IMR-90 (cell line): ENCODE measurements around the gene GABBR2. TPM values are rescaled to one million over a fixed set of nuclear protein-coding genes. Genes with fewer than 3 reads are reported as not detected.

ENCODE experiments used
- ATAC-seq: fragments of 200-7000 bp; cut with Tn5 transposase; 2 replicates; pipeline ENCODE4 v1.9.1; 2020; ENCODE audit warnings: low read depth, mild to moderate bottlenecking, moderate library complexity
- BruUV-seq: library from RNA; stranded (reverse); fragments of 400-500 nt; replicated peaks from 2 replicates; lab custom pipeline; 2021; lab: Mats Ljungman, UMichigan
- CTCF ChIA-PET: fragments of 300-600 bp; formaldehyde crosslinking; extraction: SDS; loops from one replicate; lab custom pipeline; 2021; ENCODE audit warnings: antibody characterized with exemption; lab: Yijun Ruan, JAX
- POLR2A ChIA-PET: fragments of 300-600 bp; sonication (Branson Sonifier 250); formaldehyde crosslinking; loops from one replicate; lab custom pipeline; 2022; ENCODE audit warnings: antibody characterized with exemption; ENCODE audit not compliant: unreplicated experiment; lab: Charles Lee
- DNase-seq: peaks from one replicate; pipeline ENCODE4 v3.0.0; 2013
- H2AFZ ChIP-seq: replicated peaks from 2 replicates; pipeline ENCODE3; 2013; ENCODE audit warnings: low read length, mild to moderate bottlenecking; ENCODE audit not compliant: poor library complexity
- H2AK5ac ChIP-seq: 2 replicates; pipeline ENCODE4 v1.6.1; 2013; ENCODE audit warnings: low read depth, low read length, inconsistent platforms
- H2AK9ac ChIP-seq: replicated peaks from 2 replicates; pipeline ENCODE3; 2013; ENCODE audit warnings: mild to moderate bottlenecking, low read depth, low read length, moderate library complexity; ENCODE audit not compliant: poor library complexity
- H2BK120ac ChIP-seq: 2 replicates; pipeline ENCODE4 v1.6.1; 2013; ENCODE audit warnings: low read depth, low read length, inconsistent platforms
- H2BK15ac ChIP-seq: 3 replicates; pipeline ENCODE4 v1.6.1; 2013; ENCODE audit warnings: low read depth, low read length, inconsistent platforms
- H2BK20ac ChIP-seq: 2 replicates; pipeline ENCODE4 v1.6.1; 2013; ENCODE audit warnings: low read depth, mild to moderate bottlenecking, inconsistent platforms, low read length, moderate library complexity
- H2BK5ac ChIP-seq: 2 replicates; pipeline ENCODE4 v1.6.1; 2013; ENCODE audit warnings: mild to moderate bottlenecking, low read depth, low read length, inconsistent platforms; ENCODE audit not compliant: poor library complexity, severe bottlenecking
- H3K14ac ChIP-seq: replicated peaks from 2 replicates; pipeline ENCODE4 v1.6.1; 2013; ENCODE audit warnings: low read depth, low read length, inconsistent platforms
- H3K18ac ChIP-seq: 2 replicates; pipeline ENCODE4 v1.6.1; 2013; ENCODE audit warnings: low read depth, low read length, control low read depth
- H3K23ac ChIP-seq: 2 replicates; pipeline ENCODE4 v1.6.1; 2013; ENCODE audit warnings: low read depth, low read length, inconsistent platforms
- H3K27ac ChIP-seq: 2 replicates; pipeline ENCODE4 v1.5.1; 2013; ENCODE audit warnings: mild to moderate bottlenecking, control low read depth, low read length; ENCODE audit not compliant: insufficient read depth
- H3K27me3 ChIP-seq: 2 replicates; pipeline ENCODE4 v1.6.1; 2013; ENCODE audit warnings: low read length; ENCODE audit not compliant: control insufficient read depth, insufficient read depth
- H3K36me3 ChIP-seq: 2 replicates; pipeline ENCODE4 v1.6.1; 2013; ENCODE audit warnings: low read length, mixed read lengths; ENCODE audit not compliant: control insufficient read depth, insufficient read depth
- H3K4ac ChIP-seq: 2 replicates; pipeline ENCODE4 v1.6.1; 2013; ENCODE audit warnings: low read depth, low read length, inconsistent platforms
- H3K4me1 ChIP-seq: 2 replicates; pipeline ENCODE4 v1.6.1; 2013; ENCODE audit warnings: low read length, mixed read lengths; ENCODE audit not compliant: control insufficient read depth, insufficient read depth
- H3K4me2 ChIP-seq: 2 replicates; pipeline ENCODE4 v1.6.1; 2013; ENCODE audit warnings: low read depth, mild to moderate bottlenecking, control low read depth, low read length, moderate library complexity
- H3K4me3 ChIP-seq: 2 replicates; pipeline ENCODE4 v1.5.1; 2013; ENCODE audit warnings: low read depth, mild to moderate bottlenecking, control low read depth, low read length, moderate library complexity; ENCODE audit not compliant: insufficient read depth
- H3K56ac ChIP-seq: 2 replicates; pipeline ENCODE4 v1.6.1; 2013; ENCODE audit warnings: low read length, inconsistent platforms; ENCODE audit not compliant: insufficient read depth; ENCODE audit errors: extremely low read depth
- H3K79me1 ChIP-seq, 2 experiments: 2 replicates each; pipeline ENCODE4 v1.6.1; 2013; ENCODE audit warnings: low read length in 2 of 2, inconsistent platforms in 1 of 2, low read depth in 1 of 2
- H3K9ac ChIP-seq: 2 replicates; pipeline ENCODE4 v1.6.1; 2013; ENCODE audit warnings: low read depth, low read length, control low read depth
- H3K9me1 ChIP-seq: 2 replicates; pipeline ENCODE4 v1.6.1; 2013; ENCODE audit warnings: low read length, inconsistent platforms; ENCODE audit not compliant: insufficient read depth
- H3K9me3 ChIP-seq: 2 replicates; pipeline ENCODE4 v1.6.1; 2013; ENCODE audit warnings: low read length; ENCODE audit not compliant: control insufficient read depth, insufficient read depth
- H4K20me1 ChIP-seq: 2 replicates; pipeline ENCODE4 v1.6.1; 2013; ENCODE audit warnings: low read length, inconsistent platforms; ENCODE audit not compliant: insufficient read depth
- H4K5ac ChIP-seq: 2 replicates; pipeline ENCODE4 v1.6.1; 2013; ENCODE audit warnings: mild to moderate bottlenecking, low read depth, low read length, control low read depth
- H4K8ac ChIP-seq, 2 experiments: 2 replicates each; pipeline ENCODE4 v1.6.1; 2013; ENCODE audit warnings: low read depth in 2 of 2, low read length in 2 of 2, control low read depth in 1 of 2, inconsistent platforms in 1 of 2
- H4K91ac ChIP-seq: 2 replicates; pipeline ENCODE4 v1.6.1; 2013; ENCODE audit warnings: low read depth, low read length, inconsistent platforms; ENCODE audit not compliant: insufficient read depth
- BHLHE40 ChIP-seq: fragments of 150-350 bp; IDR thresholded peaks from 2 replicates; pipeline ENCODE4 v1.6.1; 2016; ENCODE audit warnings: mild to moderate bottlenecking, low read depth, low read length
- CEBPB ChIP-seq: IDR thresholded peaks from 2 replicates; pipeline ENCODE4 v1.6.1; 2012; ENCODE audit warnings: low read depth, low read length, improper control_type of control experiment
- CHD1 ChIP-seq: IDR thresholded peaks from 2 replicates; pipeline ENCODE4 v1.6.1; 2012; ENCODE audit warnings: low read depth, low read length, improper control_type of control experiment
- ELK1 ChIP-seq: fragments of 150-350 bp; IDR thresholded peaks from 2 replicates; pipeline ENCODE4 v1.6.1; 2016; ENCODE audit warnings: low read depth, mild to moderate bottlenecking, low read length, moderate library complexity, borderline replicate concordance
- FOS ChIP-seq: fragments of 150-350 bp; IDR thresholded peaks from 2 replicates; pipeline ENCODE4 v1.6.1; 2016; ENCODE audit warnings: low read depth, low read length
- MAFK ChIP-seq: IDR thresholded peaks from 2 replicates; pipeline ENCODE4 v1.6.1; 2012; ENCODE audit warnings: low read depth, low read length, improper control_type of control experiment
- MAZ ChIP-seq: IDR thresholded peaks from 2 replicates; pipeline ENCODE4 v1.6.1; 2012; ENCODE audit warnings: low read depth, mild to moderate bottlenecking, low read length, improper control_type of control experiment, moderate library complexity, borderline replicate concordance
- MXI1 ChIP-seq: IDR thresholded peaks from 2 replicates; pipeline ENCODE4 v1.6.1; 2012; ENCODE audit warnings: low read depth, mild to moderate bottlenecking, low read length, moderate library complexity, borderline replicate concordance
- NFE2L2 ChIP-seq: fragments of 150-350 bp; IDR thresholded peaks from 2 replicates; pipeline ENCODE4 v1.6.1; 2016; ENCODE audit warnings: low read depth, mild to moderate bottlenecking, low read length
- POLR2A ChIP-seq: IDR thresholded peaks from 2 replicates; pipeline ENCODE4 v1.6.1; 2012; ENCODE audit warnings: mild to moderate bottlenecking, low read depth, low read length
- RAD21 ChIP-seq: IDR thresholded peaks from 2 replicates; pipeline ENCODE4 v1.6.1; 2012; ENCODE audit warnings: low read length, improper control_type of control experiment
- RCOR1 ChIP-seq: IDR thresholded peaks from 2 replicates; pipeline ENCODE4 v1.6.1; 2012; ENCODE audit warnings: mild to moderate bottlenecking, low read length, improper control_type of control experiment; ENCODE audit not compliant: insufficient replicate concordance
- RFX5 ChIP-seq: IDR thresholded peaks from 2 replicates; pipeline ENCODE4 v1.8.0; 2012; ENCODE audit warnings: low read depth, mild to moderate bottlenecking, low read length, moderate library complexity
- SMC3 ChIP-seq: fragments of 150-350 bp; IDR thresholded peaks from 2 replicates; pipeline ENCODE4 v1.6.1; 2016; ENCODE audit warnings: low read depth, mild to moderate bottlenecking, antibody characterized with exemption, low read length, moderate library complexity
- WGBS, 2 experiments: methylation state at CpG; one replicate each; pipeline versions ENCODE4 v1.1.5 to v1.1.7; 2013; ENCODE audit warnings: missing lambda C conversion rate in 2 of 2; ENCODE audit not compliant: insufficient read length in 1 of 2; ENCODE audit errors: extremely low coverage in 2 of 2; 5-methylcytosine and 5-hydroxymethylcytosine counted together
- dilution Hi-C: fragments of 300-500 bp; cut with HindIII; formaldehyde crosslinking; loops from one replicate; pipeline ENCODE4 v1.14.3; 2018; ENCODE audit warnings: low sequenced_read_pairs; ENCODE audit not compliant: unreplicated experiment
- in situ Hi-C: fragments of 300-500 bp; cut with MboI; formaldehyde crosslinking; loops from 3 replicates; pipeline ENCODE4 v1.14.3; 2019; ENCODE audit warnings: low sequenced_read_pairs, inconsistent platforms, mixed read lengths
- intact Hi-C: fragments of 100-400 bp; cut with micrococcal nuclease; formaldehyde crosslinking; loops from 2 replicates; pipeline ENCODE4 v1.10.0; 2022
- polyA plus RNA-seq, 3 experiments: library from polyadenylated mRNA; depleted of rRNA; stranded (reverse); fragments of >200 nt; gene quantifications; 2 replicates each; pipeline ENCODE4 v1.2.3, GENCODE V29; 2012; ENCODE audit warnings: low replicate concordance in 1 of 3
- total RNA-seq: library from RNA; depleted of rRNA; stranded (reverse); fragments of >200 nt; gene quantifications from 2 replicates; pipeline ENCODE4 v1.2.3, GENCODE V29; 2012
- TF ChIP-seq, protein P1 (sequence below): conservative IDR thresholded peaks from 2 replicates; pipeline ENCODE4 v1.5.1; 2012; ENCODE audit warnings: mild to moderate bottlenecking, low read depth, low read length, improper control_type of control experiment
- TF ChIP-seq, protein P2 (sequence below): fragments of 150-350 bp; IDR thresholded peaks from 2 replicates; pipeline ENCODE4 v1.6.1; 2017; ENCODE audit warnings: mild to moderate bottlenecking, antibody characterized with exemption, low read length, low read depth

The GABBR2 gene
- total and polyA plus RNA-seq, 2 of the 4 experiments (the other 2 are of a cell fraction): 14.2 to 20.3 TPM

DNA sequence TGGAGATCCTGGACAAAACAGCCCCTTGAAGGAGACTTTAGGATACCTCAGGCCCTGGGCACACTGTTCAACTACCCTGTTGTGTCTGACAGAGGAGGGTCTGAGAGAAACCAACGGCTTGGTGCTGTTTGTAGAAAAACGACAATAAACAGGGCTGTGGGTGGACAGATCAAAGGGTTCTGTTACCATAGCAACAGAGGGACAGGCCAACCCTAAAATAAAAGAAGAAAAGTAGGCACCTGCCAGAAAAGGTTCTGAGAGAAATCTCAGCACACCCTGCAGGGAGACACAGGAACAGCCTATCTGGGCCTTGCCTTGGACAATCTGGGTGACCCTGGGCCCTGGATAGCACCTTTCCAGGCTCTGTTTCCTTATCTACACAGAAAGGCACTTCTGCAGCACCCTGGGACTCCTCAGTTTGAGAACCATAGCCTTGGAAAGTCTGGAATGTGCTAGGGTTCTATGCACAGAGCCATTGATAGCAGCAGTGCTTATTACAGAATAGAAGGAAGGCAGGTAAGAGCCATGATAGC is 348.5 kb downstream of the GABBR2 start:
- H3K9me3 ChIP-seq: peaks cover 2% of the 10 kb centered on the region
- no peak overlapping the region for H2BK5ac ChIP-seq
- 0 out of 2 replicates have a peak overlapping the region, but pooled peaks have one; percentile 13 for H2BK120ac ChIP-seq
- ATAC-seq (no peak), DNase-seq (no peak)
- H3K4me2 ChIP-seq: no peak overlapping the region
- H3K36me3 ChIP-seq: peaks cover 3% of the 10 kb centered on the region; the same call in 1 of the 2 replicates
- ChIA-PET POLR2A (no interaction called here), CTCF (no interaction called here)
- H3K9me1 ChIP-seq: peaks cover 15% of the 10 kb centered on the region
- no TSS peak for BruUV-seq
- no peak overlapping the region for H2BK20ac ChIP-seq
- no peak overlapping the region for H3K9ac ChIP-seq
- no peak overlapping the region for H3K27ac ChIP-seq
- H3K27me3 ChIP-seq: no peaks in the 10 kb centered on the region
- no peak overlapping the region for H2AK9ac ChIP-seq
- H2AFZ ChIP-seq: no peak overlapping the region
- H4K20me1 ChIP-seq: no peaks in the 10 kb centered on the region
- peaks cover 0 to 5% of the 10 kb centered on the region in 2 experiments; a peak in 1 of 4 replicates for H3K79me1 ChIP-seq
- no peak overlapping the region for H3K56ac ChIP-seq
- WGBS, 2 experiments: no CpG with 5 or more reads among the region's 2 CpGs
- no peak overlapping the region for H4K8ac ChIP-seq
- H3K18ac ChIP-seq: no peak overlapping the region
- H2AK5ac ChIP-seq: no peak overlapping the region
- no peak overlapping the region for H4K91ac ChIP-seq
- peaks cover 11% of the 10 kb centered on the region for H3K4me1 ChIP-seq
- in situ Hi-C loops: no loop called here
- no peak overlapping the region for H3K14ac ChIP-seq
- no peak overlapping the region for H4K5ac ChIP-seq
- dilution Hi-C loops: no loop called here
- H3K23ac ChIP-seq: no peak overlapping the region
- no peak for TF ChIP-seq ELK1
- no peak for TF ChIP-seq FOS
- no peak for TF ChIP-seq CEBPB
- TF ChIP-seq NFE2L2: no peak
- no peak for TF ChIP-seq MAZ
- no peak for TF ChIP-seq MAFK
- TF ChIP-seq RAD21: no peak
- TF ChIP-seq, protein P1, sequence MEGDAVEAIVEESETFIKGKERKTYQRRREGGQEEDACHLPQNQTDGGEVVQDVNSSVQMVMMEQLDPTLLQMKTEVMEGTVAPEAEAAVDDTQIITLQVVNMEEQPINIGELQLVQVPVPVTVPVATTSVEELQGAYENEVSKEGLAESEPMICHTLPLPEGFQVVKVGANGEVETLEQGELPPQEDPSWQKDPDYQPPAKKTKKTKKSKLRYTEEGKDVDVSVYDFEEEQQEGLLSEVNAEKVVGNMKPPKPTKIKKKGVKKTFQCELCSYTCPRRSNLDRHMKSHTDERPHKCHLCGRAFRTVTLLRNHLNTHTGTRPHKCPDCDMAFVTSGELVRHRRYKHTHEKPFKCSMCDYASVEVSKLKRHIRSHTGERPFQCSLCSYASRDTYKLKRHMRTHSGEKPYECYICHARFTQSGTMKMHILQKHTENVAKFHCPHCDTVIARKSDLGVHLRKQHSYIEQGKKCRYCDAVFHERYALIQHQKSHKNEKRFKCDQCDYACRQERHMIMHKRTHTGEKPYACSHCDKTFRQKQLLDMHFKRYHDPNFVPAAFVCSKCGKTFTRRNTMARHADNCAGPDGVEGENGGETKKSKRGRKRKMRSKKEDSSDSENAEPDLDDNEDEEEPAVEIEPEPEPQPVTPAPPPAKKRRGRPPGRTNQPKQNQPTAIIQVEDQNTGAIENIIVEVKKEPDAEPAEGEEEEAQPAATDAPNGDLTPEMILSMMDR: no peak
- no peak for TF ChIP-seq POLR2A
- TF ChIP-seq CHD1: no peak
- no peak for TF ChIP-seq SMC3
- TF ChIP-seq MXI1: no peak
- no peak for TF ChIP-seq RFX5
- TF ChIP-seq, protein P2, sequence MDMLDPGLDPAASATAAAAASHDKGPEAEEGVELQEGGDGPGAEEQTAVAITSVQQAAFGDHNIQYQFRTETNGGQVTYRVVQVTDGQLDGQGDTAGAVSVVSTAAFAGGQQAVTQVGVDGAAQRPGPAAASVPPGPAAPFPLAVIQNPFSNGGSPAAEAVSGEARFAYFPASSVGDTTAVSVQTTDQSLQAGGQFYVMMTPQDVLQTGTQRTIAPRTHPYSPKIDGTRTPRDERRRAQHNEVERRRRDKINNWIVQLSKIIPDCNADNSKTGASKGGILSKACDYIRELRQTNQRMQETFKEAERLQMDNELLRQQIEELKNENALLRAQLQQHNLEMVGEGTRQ: no peak
- no peak for TF ChIP-seq BHLHE40
- TF ChIP-seq RCOR1: no peak
- intact Hi-C loops: no loop called here
- peak overlapping the region; percentile 43; the same call in 1 of the 3 replicates for H2BK15ac ChIP-seq
- no peak overlapping the region for H3K4me3 ChIP-seq
- no peak overlapping the region for H3K4ac ChIP-seq
